Activated T-cell treated with anti-CD3 and anti-CD28 coated beads, Interleukin-2, amount 50 U/mL, for 48 hours (primary cell): ENCODE measurements around the gene DIAPH3.

Experiments
- DNase-seq, 2 experiments: peaks; one replicate each; pipeline ENCODE4 v3.0.0-alpha.2; 2020

The DIAPH3 gene

GRCh38 chr13:60012488-60012887 lies 151.2 kb downstream of the DIAPH3 start:
- DNase-seq = no peak

- no peak for DNase-seq
These were observed 154.2 kb downstream of the DIAPH3 start for GRCh38 chr13:60009300-60010253.

GRCh38 chr13:60001889-60002288 lies 161.8 kb downstream of the DIAPH3 start:
- DNase-seq = no peak

GRCh38 chr13:60000976-60001375 lies 162.8 kb downstream of the DIAPH3 start:
- DNase-seq = no peak

- DNase-seq = no peak
These were observed 163.6 kb downstream of the DIAPH3 start for GRCh38 chr13:60000081-60000480.

GRCh38 chr13:59997976-59998375 lies 165.8 kb downstream of the DIAPH3 start:
- DNase-seq = no peak

GRCh38 chr13:59996461-59996980 lies 167.2 kb downstream of the DIAPH3 start:
- no peak for DNase-seq

GRCh38 chr13:59991395-59991794 lies 172.3 kb downstream of the DIAPH3 start:
- DNase-seq = no peak

GRCh38 chr13:59982631-59983382 lies 180.9 kb downstream of the DIAPH3 start:
- no peak for DNase-seq

- DNase-seq = no peak
These were observed 184.1 kb downstream of the DIAPH3 start for GRCh38 chr13:59979589-59979988.

- no peak for DNase-seq
These were observed 184.9 kb downstream of the DIAPH3 start for GRCh38 chr13:59978862-59979261.

GRCh38 chr13:59976856-59977255 lies 186.9 kb downstream of the DIAPH3 start:
- no peak for DNase-seq

- DNase-seq = no peak
These were observed 187.8 kb downstream of the DIAPH3 start for GRCh38 chr13:59975807-59976435.

- DNase-seq = no peak
These were observed 192.9 kb downstream of the DIAPH3 start for GRCh38 chr13:59970847-59971246.

- DNase-seq = no peak
These were observed 199.9 kb downstream of the DIAPH3 start for GRCh38 chr13:59963827-59964226.

GRCh38 chr13:59963383-59963782 lies 200.3 kb downstream of the DIAPH3 start:
- no peak for DNase-seq

- no peak for DNase-seq
These were observed 201.4 kb downstream of the DIAPH3 start for GRCh38 chr13:59962343-59962742.

GRCh38 chr13:59960683-59961082 lies 203.0 kb downstream of the DIAPH3 start:
- no peak for DNase-seq

- DNase-seq = no peak
These were observed 206.3 kb downstream of the DIAPH3 start for GRCh38 chr13:59957438-59957837.

GRCh38 chr13:59954601-59955000 lies 209.1 kb downstream of the DIAPH3 start:
- no peak for DNase-seq

GRCh38 chr13:59951011-59951410 lies 212.7 kb downstream of the DIAPH3 start:
- no peak for DNase-seq

- DNase-seq = no peak
These were observed 213.5 kb downstream of the DIAPH3 start for GRCh38 chr13:59950266-59950665.

- no peak for DNase-seq
These were observed 215.0 kb downstream of the DIAPH3 start for GRCh38 chr13:59948686-59949085.
